GM18508 (cell line): ENCODE data around the gene PPM1M.

ENCODE experiments used
- ATAC-seq: cut with Tn5 transposase; IDR thresholded peaks from one replicate; pipeline ENCODE4 v1.9.1; 2021; ENCODE audit warnings: moderate number of reproducible peaks; ENCODE audit not compliant: insufficient read depth, unreplicated experiment

The PPM1M gene, protein sequence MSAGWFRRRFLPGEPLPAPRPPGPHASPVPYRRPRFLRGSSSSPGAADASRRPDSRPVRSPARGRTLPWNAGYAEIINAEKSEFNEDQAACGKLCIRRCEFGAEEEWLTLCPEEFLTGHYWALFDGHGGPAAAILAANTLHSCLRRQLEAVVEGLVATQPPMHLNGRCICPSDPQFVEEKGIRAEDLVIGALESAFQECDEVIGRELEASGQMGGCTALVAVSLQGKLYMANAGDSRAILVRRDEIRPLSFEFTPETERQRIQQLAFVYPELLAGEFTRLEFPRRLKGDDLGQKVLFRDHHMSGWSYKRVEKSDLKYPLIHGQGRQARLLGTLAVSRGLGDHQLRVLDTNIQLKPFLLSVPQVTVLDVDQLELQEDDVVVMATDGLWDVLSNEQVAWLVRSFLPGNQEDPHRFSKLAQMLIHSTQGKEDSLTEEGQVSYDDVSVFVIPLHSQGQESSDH

DNA sequence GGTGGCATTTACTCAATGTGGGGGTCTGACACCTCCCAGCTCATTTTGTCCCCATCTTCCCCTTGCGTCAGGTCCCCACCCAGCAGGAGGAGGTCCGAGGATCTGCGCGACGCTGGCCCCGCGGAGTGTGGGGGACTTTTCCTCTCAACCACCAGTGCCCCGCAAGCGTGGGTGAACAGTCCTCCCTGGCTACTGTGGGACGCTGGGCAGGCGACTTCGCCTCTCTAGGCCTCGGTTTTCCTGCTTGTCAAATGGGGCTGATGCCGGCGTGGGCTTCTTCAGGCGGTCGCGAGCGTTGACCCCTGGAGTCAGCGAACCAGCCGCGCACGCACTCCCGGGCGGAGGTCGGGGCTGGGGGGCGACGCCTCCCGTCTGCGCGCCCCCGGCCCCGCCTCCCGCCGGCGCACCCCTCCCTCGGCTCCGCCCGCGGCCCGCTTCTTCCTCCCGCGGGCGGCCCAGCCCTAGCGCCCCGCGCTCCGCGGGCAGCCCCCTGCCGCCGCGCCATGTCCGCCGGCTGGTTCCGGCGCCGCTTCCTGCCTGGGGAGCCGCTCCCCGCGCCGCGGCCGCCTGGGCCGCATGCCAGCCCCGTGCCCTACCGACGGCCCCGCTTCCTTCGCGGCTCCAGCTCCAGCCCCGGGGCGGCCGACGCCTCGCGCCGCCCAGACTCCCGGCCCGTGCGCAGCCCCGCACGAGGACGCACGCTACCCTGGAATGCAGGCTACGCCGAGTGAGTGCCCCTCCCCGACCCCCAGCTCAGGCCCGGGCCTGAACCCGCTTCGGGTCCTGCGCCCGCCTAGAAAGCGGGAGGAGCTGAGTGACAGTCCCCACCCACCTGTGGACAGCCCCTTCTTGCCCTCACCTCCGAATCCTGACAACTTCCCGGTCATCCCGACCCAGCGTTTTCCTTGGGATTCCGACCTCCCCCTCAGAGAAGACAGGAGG, at the start of gene PPM1M:
Gene PPM1M, plus strand, starts transcription at position 438 of the 942 bp plus-strand sequence. Its CDS starts 66 bp downstream, at position 504.
- no peak for ATAC-seq

GRCh38 chr3:52195823-52196331, 49.7 kb upstream of the PPM1M start:
- ATAC-seq: no peak

GRCh38 chr3:52196977-52197376, 48.6 kb upstream of the PPM1M start:
- no peak for ATAC-seq

GRCh38 chr3:52197499-52197841, 48.1 kb upstream of the PPM1M start:
- ATAC-seq: no peak

- peak; percentile 58 for ATAC-seq
These were observed 47.5 kb upstream of the PPM1M start, which contains the start of gene ALAS1 for GRCh38 chr3:52197842-52198625. ALAS1 (plus strand) TSS chr3:52198160; CDS start chr3:52199242, 1,082 bp downstream.

DNA sequence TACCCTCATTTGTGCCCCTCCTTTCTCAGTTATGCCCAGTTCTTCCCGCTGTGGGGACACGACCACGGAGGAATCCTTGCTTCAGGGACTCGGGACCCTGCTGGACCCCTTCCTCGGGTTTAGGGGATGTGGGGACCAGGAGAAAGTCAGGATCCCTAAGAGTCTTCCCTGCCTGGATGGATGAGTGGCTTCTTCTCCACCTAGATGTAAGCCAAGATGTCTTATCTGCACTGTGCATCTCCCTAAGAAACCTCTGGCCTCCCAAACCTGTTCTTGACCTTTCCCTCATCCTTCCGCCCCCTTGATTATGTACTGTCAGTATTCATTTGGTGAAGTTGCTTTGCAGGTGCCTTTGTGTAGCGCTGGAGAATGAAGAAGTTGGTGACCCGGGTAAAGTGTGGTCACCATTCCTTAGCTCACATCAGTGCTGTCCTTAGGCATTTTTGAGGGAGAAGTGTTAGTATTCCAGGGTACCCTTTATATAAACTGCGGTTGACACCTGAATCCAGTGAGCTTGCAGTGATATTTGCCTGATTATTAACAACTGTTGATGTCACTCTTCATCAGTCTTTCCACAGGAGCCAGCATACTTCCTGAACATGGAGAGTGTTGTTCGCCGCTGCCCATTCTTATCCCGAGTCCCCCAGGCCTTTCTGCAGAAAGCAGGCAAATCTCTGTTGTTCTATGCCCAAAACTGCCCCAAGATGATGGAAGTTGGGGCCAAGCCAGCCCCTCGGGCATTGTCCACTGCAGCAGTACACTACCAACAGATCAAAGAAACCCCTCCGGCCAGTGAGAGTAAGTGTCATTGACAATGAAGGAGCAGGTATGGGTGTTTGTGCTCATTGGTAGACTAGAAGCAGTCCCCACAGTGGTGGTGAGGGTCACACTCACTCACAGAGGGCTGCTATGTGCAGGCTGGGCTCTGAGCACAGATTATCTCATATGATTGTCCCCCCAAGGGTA, 46.6 kb upstream of the PPM1M start:
- ATAC-seq: no peak

- no peak for ATAC-seq
These were observed 44.4 kb upstream of the PPM1M start for GRCh38 chr3:52200981-52201679.

DNA sequence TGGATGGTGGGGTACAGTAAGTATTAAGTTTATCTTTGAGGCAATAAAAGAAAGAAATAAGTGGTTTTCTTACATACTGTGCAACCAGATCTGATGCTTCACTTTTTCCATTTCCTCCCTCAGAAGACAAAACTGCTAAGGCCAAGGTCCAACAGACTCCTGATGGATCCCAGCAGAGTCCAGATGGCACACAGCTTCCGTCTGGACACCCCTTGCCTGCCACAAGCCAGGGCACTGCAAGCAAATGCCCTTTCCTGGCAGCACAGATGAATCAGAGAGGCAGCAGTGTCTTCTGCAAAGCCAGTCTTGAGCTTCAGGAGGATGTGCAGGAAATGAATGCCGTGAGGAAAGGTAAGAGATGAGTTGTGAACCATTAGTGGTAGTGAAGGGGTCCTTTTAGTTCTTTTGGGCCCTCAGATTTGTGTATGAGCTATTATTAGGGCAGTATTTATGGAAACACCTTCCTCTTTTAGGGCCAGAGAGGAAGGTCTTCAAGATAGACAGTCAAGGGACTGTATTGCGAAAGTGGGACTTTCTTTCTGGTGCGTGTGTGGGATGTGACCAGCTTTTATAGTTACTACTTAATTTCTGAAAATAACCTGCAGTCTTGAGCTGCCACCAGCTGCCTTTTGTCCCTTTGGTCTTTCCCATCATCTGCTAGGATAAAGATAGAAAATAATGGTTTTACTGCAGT, 43.0 kb upstream of the PPM1M start:
- no peak for ATAC-seq

DNA sequence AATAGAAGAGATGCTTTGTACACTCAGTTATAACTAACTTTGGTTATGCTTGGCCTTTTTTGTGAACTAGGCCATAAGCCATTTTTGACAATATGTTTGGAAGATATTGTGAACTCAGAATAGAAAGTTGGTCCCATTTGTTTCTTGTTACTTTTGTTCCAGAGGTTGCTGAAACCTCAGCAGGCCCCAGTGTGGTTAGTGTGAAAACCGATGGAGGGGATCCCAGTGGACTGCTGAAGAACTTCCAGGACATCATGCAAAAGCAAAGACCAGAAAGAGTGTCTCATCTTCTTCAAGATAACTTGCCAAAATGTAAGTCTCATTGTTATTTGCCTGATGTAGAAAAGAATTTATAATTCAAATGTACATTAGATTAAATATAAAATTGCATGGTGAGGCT, 41.9 kb upstream of the PPM1M start:
- no peak for ATAC-seq

GRCh38 chr3:52204337-52205073, 41.1 kb upstream of the PPM1M start:
- no peak for ATAC-seq

DNA sequence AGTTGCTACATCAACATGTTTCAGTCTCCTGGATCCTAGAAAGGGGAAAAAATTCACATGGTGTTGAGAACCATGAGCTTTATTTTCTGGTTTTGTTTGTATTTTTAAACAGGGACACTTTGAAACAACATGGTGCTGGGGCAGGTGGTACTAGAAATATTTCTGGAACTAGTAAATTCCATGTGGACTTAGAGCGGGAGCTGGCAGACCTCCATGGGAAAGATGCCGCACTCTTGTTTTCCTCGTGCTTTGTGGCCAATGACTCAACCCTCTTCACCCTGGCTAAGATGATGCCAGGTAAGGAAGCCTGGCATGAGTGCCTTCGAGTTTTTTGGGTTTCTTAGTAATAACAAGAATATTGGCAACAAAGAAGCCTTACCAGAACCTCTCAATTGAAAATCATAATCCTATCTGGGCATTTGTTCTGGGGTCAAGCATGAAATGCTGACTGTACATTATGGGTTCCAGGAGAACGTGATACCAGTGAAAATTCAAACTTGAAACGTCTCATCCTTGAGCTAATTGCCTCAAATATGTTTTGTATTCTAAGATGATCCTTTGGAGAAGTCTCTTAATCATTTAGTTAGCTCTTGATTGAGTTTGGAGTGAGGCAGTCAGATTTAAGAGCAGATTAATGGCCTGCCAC, 39.7 kb upstream of the PPM1M start:
- no peak for ATAC-seq

DNA sequence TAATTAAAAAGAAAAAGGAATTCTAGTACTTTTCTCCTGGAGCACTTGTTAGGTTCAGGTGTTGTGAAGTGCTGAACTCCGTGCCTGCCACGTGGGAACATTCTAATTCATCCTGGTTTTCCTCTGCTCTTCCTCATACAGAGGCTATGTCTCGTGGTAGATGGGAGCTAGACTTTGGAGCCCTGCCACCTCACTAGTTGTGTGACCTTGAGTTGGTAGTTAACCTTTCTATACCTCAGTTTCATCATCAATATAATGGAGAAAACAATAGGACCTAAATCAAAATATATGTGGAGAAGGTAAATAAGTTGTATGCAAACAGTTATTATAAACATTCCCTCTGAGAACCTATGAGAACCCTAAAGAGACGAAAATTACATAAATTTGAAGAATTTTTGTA, 37.0 kb upstream of the PPM1M start:
- ATAC-seq: no peak

- ATAC-seq: no peak
These were observed 35.5 kb upstream of the PPM1M start for GRCh38 chr3:52210037-52210436.

DNA sequence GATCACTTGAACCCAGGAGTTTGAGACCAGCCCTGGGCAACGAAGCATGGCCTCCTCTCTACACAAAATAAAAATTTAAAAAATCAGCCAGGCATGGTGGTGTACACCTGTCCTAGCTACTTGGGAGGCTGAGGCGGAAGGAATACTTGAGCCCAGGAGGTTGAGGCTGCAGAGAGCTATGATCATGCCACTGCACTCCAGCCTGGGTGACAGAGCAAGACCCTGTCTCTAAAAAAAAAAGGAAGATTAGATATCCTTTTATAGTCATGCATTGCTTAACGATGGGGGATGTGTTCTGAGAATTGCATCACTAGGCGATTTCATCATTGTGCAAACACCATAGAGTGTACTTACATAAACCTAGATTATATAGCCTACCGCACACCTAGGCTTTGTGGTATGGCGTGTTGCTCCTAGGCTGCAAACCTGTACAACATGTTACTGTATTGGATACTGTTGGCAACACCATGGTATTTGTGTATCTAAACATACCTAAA, 35.0 kb upstream of the PPM1M start:
- ATAC-seq: no peak

GRCh38 chr3:52211268-52211891, 34.2 kb upstream of the PPM1M start:
- ATAC-seq: no peak

DNA sequence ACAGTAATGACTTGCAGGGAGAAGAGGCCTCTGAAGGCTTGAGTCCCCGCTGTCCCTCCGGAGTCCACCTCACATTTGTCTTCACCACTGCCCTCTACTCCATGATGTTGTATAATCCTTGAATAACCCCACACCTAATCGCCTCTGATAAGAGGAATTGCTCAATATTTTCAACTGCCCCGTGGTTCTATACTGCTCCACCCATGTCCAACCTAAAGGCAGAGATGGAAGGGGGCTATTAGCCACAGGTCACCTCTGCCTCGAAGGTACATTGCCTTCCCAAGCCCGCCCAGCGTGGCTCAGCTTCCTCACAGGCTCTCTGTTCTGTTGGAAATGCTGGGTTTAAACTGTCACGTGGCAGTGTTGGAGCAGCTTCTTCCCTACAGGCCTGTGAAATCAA, 32.6 kb upstream of the PPM1M start:
- ATAC-seq: no peak
